Measurements from ENCODE around the gene C2orf78.

GRCh38 chr2:73856214-73856613, 72.2 kb downstream of the C2orf78 start:
- no peak for TF ChIP-seq CTCF (IDR thresholded peaks at IDR 0.05 in 8 of 11, conservative IDR thresholded peaks at IDR 0.05 in 3 of 11)
- TF ChIP-seq POLR2A (IDR thresholded peaks at IDR 0.05): no peak
